GM23248 (cell line): ENCODE data around the gene MAPKBP1. TPM values are rescaled to one million over a fixed set of nuclear protein-coding genes. Genes with fewer than 3 reads are reported as not detected.

ENCODE experiments used
- DNase-seq: peaks from one replicate; pipeline ENCODE4 v3.0.0-alpha.2; 2015
- H2AFZ ChIP-seq: fragments of 200-600 bp; sonication (generic); 2 replicates; pipeline ENCODE4 v1.6.1; 2016; ENCODE audit warnings: antibody characterized with exemption
- H3F3A ChIP-seq: fragments of 200-600 bp; sonication (generic); 2 replicates; pipeline ENCODE4 v1.6.1; 2016; ENCODE audit warnings: mild to moderate bottlenecking, antibody characterized with exemption, mixed run types; ENCODE audit not compliant: insufficient read depth
- H3K27ac ChIP-seq: fragments of 200-600 bp; sonication (generic); 2 replicates; pipeline ENCODE4 v1.5.1; 2016; ENCODE audit warnings: mild to moderate bottlenecking
- H3K27me3 ChIP-seq: fragments of 200-600 bp; sonication (generic); replicated peaks from 2 replicates; pipeline ENCODE4 v1.6.1; 2016; ENCODE audit warnings: mild to moderate bottlenecking; ENCODE audit not compliant: insufficient read depth
- H3K36me3 ChIP-seq: fragments of 200-600 bp; sonication (generic); 2 replicates; pipeline ENCODE4 v1.6.1; 2016; ENCODE audit warnings: low read depth, mild to moderate bottlenecking
- H3K4me1 ChIP-seq: fragments of 200-600 bp; sonication (generic); 2 replicates; pipeline ENCODE4 v1.6.1; 2016; ENCODE audit warnings: mild to moderate bottlenecking; ENCODE audit not compliant: insufficient read depth
- H3K4me2 ChIP-seq: fragments of 200-600 bp; sonication (generic); one replicate; pipeline ENCODE4 v1.6.1; 2016; ENCODE audit warnings: mild to moderate bottlenecking; ENCODE audit not compliant: unreplicated experiment
- H3K4me3 ChIP-seq: fragments of 200-600 bp; sonication (generic); 2 replicates; pipeline ENCODE4 v1.5.1; 2016; ENCODE audit warnings: mild to moderate bottlenecking
- H3K79me2 ChIP-seq: fragments of 200-600 bp; sonication (generic); 2 replicates; pipeline ENCODE4 v1.6.1; 2016; ENCODE audit warnings: mild to moderate bottlenecking; ENCODE audit not compliant: insufficient read depth
- H3K9ac ChIP-seq: fragments of 200-600 bp; sonication (generic); 2 replicates; pipeline ENCODE4 v1.6.1; 2016; ENCODE audit warnings: mild to moderate bottlenecking
- H3K9me2 ChIP-seq: fragments of 200-600 bp; sonication (generic); 2 replicates; pipeline ENCODE4 v1.6.1; 2016; ENCODE audit warnings: mixed run types, mild to moderate bottlenecking, moderate library complexity; ENCODE audit not compliant: insufficient read depth
- H3K9me3 ChIP-seq: fragments of 200-600 bp; sonication (generic); one replicate; pipeline ENCODE4 v1.6.1; 2017; ENCODE audit warnings: low read depth
- H4K20me1 ChIP-seq: fragments of 200-600 bp; sonication (generic); 2 replicates; pipeline ENCODE4 v1.6.0; 2016; ENCODE audit not compliant: insufficient read depth
- EZH2 ChIP-seq: fragments of 200-600 bp; sonication (generic); IDR thresholded peaks from 2 replicates; pipeline ENCODE4 v1.6.1; 2018; ENCODE audit warnings: antibody characterized with exemption, mild to moderate bottlenecking; ENCODE audit not compliant: insufficient read depth, poor library complexity, severe bottlenecking
- EZH2phosphoT487 ChIP-seq: fragments of 200-600 bp; sonication (generic); IDR thresholded peaks from 2 replicates; pipeline ENCODE4 v1.6.1; 2018; ENCODE audit warnings: antibody characterized with exemption, moderate library complexity, mild to moderate bottlenecking, low read depth; ENCODE audit not compliant: insufficient read depth
- WGBS, 2 experiments: methylation state at CpG; one replicate each; pipeline ENCODE4 v1.1.6; 2015 to 2017; ENCODE audit warnings: low lambda C conversion rate in 2 of 2, low coverage in 1 of 2; ENCODE audit errors: missing lambda C conversion rate in 2 of 2; 5-methylcytosine and 5-hydroxymethylcytosine counted together
- in situ Hi-C: fragments of 300-500 bp; cut with MboI; formaldehyde crosslinking; loops from 2 replicates; pipeline ENCODE4 v1.15.0; 2020
- polyA plus RNA-seq: library from polyadenylated mRNA; unstranded; fragments of >200 nt; fragmentation: Nextera tagmentation; extraction: Ambion mirVana; gene quantifications from 2 replicates; pipeline ENCODE4 v1.2.1, GENCODE V29; 2016
- total RNA-seq: library from RNA; depleted of rRNA; stranded (reverse); fragments of >200 nt; shearing (Covaris generic); gene quantifications from 2 replicates; pipeline ENCODE4 v1.2.3, GENCODE V29; 2014

Gene MAPKBP1
- total and polyA plus RNA-seq, 2 experiments from 2014 or later: 5.2 to 8.5 TPM

DNA sequence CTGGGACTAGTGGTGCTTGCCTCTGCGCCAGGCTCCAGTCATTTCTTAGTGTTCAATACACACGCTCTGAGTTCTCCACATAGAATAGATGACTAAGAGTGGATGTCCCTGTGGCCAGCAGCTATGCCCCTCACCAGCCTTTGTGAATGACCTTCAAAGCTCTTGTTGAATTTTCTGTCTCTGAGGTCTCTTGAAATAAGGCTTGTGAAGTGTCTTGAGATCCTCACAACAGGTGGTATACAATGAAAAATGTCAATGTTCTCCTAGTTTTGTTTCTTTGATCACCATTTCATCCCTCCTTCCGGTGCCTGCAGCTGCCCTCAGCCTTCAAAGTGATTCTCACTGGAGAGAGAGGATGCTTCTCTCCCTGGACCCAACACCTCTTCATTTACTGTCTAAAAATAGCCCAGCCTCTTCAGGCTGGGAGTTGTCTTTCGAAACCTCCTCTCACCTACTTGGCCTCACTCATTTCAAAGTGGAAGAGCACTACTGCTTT, 5.4 kb downstream of the MAPKBP1 start:
- H3K4me2 ChIP-seq: no peak overlapping the region
- no peak overlapping the region for H3K27ac ChIP-seq
- peaks cover 59% of the 10 kb centered on the region for H3F3A ChIP-seq

DNA sequence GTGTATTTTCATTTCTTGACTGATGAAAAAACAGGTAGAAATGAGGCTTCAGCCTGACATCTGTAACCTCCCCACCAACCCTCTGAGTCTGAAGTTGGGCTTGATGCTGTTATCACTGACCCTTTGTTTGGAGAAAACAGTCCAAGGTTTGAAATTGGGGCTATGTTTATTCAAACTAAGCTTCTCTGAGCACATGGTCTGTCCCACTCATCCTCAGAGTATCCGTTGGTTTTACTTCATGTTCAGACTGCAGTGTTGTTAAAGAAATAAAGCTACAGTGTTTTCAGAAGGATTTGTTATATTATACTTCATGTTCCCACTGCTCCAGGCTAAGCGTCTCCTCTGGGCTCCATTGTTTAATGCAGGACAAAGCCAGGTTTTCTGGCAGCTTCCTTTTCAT, 6.0 kb downstream of the MAPKBP1 start:
- Histone ChIP-seq H4K20me1 (no peaks in the 10 kb centered on the region), H3K4me1 (peaks cover 48% of the 10 kb centered on the region), H3K36me3 (no peaks in the 10 kb centered on the region), H3K27me3 (no peaks in the 10 kb centered on the region), H3K9me3 (no peaks in the 10 kb centered on the region), H2AFZ (no peak overlapping the region), H3K79me2 (peaks cover 100% of the 10 kb centered on the region), H3K4me3 (no peak overlapping the region), H3F3A (peaks cover 53% of the 10 kb centered on the region), H3K27ac (no peak overlapping the region), H3K9ac (no peak overlapping the region), H3K9me2 (no peaks in the 10 kb centered on the region), H3K4me2 (no peak overlapping the region)
- DNase-seq: no peak
- in situ Hi-C loops: no loop called here
- TF ChIP-seq EZH2 (no peak), EZH2phosphoT487 (no peak)
- WGBS, 2 experiments: 57 to 58% methylated on average over 2 of the region's 2 CpGs

More for the DNA sequence above, 5.4 kb downstream of the MAPKBP1 start:
- Histone ChIP-seq H3K4me1 (peaks cover 52% of the 10 kb centered on the region), H3K4me3 (no peak overlapping the region), H3K9me3 (no peaks in the 10 kb centered on the region), H3K27me3 (no peaks in the 10 kb centered on the region), H3K9ac (no peak overlapping the region), H2AFZ (no peak overlapping the region), H3K9me2 (no peaks in the 10 kb centered on the region), H3K79me2 (peaks cover 100% of the 10 kb centered on the region), H3K36me3 (no peaks in the 10 kb centered on the region), H4K20me1 (no peaks in the 10 kb centered on the region)
- in situ Hi-C loops: no loop called here
- TF ChIP-seq EZH2phosphoT487 (no peak), EZH2 (no peak)
- peak; percentile 19 for DNase-seq
- WGBS, 2 experiments: 87 to 94% methylated on average over 4 of the region's 4 CpGs

DNA sequence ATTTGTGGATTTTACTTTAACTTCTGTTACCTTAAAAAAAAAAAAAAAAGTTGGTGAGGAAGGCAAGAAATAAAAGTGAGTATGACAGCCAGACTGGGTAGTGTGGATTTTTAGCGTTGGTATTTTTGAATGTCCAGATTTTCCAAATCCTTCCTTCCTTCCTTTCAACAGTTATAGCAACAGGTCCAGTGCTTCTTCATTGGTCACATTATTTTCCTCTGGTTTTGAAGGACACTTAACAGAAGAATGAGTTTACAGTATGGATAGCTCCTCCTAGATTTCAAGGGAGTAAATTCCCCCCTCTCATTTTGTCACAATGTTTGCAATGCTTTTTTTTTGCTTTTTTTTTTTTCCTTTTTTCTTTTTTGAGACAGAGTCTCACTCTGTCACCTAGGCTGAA, 6.4 kb downstream of the MAPKBP1 start:
- Histone ChIP-seq H3K9me3 (no peaks in the 10 kb centered on the region), H3K4me2 (no peak overlapping the region), H3K9ac (no peak overlapping the region), H3F3A (peaks cover 48% of the 10 kb centered on the region), H4K20me1 (no peaks in the 10 kb centered on the region), H2AFZ (no peak overlapping the region), H3K27me3 (no peaks in the 10 kb centered on the region), H3K36me3 (no peaks in the 10 kb centered on the region), H3K9me2 (no peaks in the 10 kb centered on the region), H3K27ac (no peak overlapping the region), H3K4me1 (peaks cover 43% of the 10 kb centered on the region), H3K4me3 (no peak overlapping the region), H3K79me2 (peaks cover 100% of the 10 kb centered on the region)
- TF ChIP-seq EZH2phosphoT487 (no peak), EZH2 (no peak)
- in situ Hi-C loops: no loop called here
- 92 to 95% methylated on average over 1 of the region's 1 CpG for WGBS, 2 experiments
- DNase-seq: no peak

DNA sequence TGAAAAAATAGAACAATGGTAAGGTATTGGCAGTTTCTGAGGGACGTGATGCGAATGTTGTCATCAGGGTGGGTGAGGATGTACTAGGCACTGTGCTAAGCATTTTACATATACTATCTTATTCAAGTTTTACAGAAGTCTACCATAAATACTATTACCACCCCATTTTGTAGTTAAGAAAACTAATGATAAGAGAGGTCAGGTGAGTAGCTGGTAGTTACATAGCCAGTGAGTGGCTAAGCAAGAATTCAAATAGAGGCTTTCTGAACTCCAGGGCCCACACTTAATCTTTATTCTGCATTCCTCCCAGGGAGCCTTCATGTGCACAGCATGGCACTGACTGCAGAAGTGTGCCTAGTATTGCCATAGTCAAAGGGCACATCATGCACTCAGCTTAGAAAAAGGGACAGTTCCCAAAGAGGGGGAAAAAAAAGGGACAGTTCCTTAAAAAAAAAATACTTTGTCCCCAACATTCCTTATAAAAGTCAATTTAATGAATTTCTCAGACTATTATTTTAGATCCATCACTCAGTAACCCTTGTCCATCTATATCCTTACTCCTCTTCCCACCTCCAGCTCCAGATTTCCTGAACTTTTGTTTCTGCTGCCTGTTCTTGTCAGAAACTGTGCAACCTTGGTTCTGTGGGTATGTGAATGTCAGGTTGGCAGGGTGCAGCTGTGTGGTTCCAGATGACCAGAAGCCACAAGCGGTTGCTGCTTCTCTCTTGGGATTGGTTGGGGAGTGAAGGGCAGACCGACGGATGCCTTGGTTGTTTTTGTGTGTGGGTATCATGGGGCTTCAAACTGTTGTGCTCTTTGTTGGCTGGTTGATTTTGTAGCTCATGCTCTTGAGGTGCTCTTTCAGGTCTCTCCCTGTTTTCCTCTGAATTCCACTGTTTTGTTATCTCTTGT, 8.3 kb downstream of the MAPKBP1 start:
- Histone ChIP-seq H2AFZ (no peak overlapping the region), H4K20me1 (no peaks in the 10 kb centered on the region), H3K79me2 (peaks cover 99% of the 10 kb centered on the region), H3K9me3 (no peaks in the 10 kb centered on the region), H3K4me1 (peaks cover 24% of the 10 kb centered on the region), H3K9ac (no peak overlapping the region), H3K27me3 (no peaks in the 10 kb centered on the region), H3K9me2 (no peaks in the 10 kb centered on the region), H3K4me3 (no peak overlapping the region), H3K36me3 (no peaks in the 10 kb centered on the region), H3F3A (peaks cover 29% of the 10 kb centered on the region), H3K27ac (no peak overlapping the region), H3K4me2 (no peak overlapping the region)
- no peak for TF ChIP-seq EZH2phosphoT487
- TF ChIP-seq EZH2: no peak
- in situ Hi-C loops: no loop called here
- WGBS, 2 experiments: 95 to 99% methylated on average over 5 of the region's 5 CpGs
- DNase-seq: no peak
